ENCODE data around the gene YIPF6. TPM values are rescaled to one million over a fixed set of nuclear protein-coding genes. Genes with fewer than 3 reads are reported as not detected.
A peak's percentile ranks its signal among the peaks of the same experiment; 100 is the strongest.
"Not testable (repeated sequence)": the region's sequence is repeated elsewhere in the genome, so short reads cannot be mapped to it uniquely, and the experiment has no call there.

YIPF6 gene
- polyA plus RNA-seq, 5 donors = 33.2 to 54.5 (median 44.0) TPM

DNA sequence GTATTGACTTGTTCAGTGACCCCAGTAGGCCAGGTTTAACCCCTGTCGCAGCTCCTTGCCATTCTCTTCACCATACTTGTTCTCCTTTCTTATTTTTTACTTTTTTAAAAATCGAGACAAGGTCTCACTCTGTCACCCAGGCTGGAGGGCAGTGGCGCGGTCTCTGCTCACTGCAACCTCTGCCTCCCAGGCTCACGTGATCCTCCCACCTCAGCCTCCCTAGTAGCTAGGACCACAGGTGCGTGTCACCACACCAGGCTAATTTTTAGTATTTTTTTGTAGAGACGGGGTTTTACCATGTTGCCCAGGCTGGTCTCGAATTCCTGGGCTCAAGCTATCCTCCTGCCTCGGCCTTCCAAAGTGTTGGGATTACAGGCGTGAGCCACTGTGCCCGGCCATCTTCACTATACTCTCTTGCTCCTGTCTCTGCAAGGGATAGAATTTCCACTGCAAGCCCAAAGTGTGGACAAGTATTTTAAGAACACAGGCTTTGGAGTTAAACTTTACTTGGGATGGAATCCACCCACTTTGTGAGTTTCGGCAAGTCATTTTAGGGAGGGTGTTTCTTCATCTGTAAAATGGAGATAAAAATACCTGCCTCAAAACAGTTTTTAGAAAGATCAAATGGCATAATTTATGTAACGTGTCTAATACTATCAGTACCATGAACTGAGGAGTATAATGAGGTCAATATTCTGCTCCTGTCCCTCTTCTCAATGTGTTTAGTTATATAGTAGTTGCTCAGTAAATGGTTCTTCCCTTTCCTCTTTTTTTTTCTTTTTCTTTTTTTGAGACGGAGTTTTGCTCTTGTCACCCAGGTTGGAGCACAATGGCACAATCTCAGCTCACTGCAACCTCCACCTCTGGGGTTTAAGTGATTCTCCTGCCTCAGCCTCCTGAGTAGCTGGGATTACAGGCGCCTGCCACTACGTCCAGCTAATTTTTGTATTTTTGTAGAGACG is 973 bp downstream of the YIPF6 start:
- no peak for DNase-seq

GRCh38 chrX:68503836-68504636 is 5.2 kb downstream of the YIPF6 start:
- no peak for DNase-seq

GRCh38 chrX:68506649-68507048 is 7.8 kb downstream of the YIPF6 start:
- DNase-seq = no peak

DNA sequence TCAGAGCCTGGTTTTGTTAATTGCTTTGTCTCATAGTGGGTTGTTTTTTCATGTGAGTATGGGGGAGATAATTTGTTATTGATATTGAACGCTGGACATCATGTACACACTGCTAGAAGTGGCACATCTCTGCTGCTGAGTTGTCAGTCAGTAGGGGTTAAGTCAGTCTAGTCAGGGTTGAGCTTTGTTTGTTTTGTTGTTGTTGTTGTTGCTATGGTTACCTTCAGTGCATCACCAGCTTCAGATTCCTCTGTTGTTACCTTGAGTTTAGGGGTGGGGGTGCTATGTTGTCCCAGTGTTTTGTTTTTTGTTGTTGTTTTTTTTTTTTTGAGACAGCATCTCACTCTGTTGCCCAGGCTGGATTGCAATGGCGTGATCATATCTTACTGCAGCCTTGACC is 9.9 kb downstream of the YIPF6 start:
- no peak for DNase-seq

GRCh38 chrX:68511255-68511654 is 12.4 kb downstream of the YIPF6 start:
- no peak for DNase-seq

DNA sequence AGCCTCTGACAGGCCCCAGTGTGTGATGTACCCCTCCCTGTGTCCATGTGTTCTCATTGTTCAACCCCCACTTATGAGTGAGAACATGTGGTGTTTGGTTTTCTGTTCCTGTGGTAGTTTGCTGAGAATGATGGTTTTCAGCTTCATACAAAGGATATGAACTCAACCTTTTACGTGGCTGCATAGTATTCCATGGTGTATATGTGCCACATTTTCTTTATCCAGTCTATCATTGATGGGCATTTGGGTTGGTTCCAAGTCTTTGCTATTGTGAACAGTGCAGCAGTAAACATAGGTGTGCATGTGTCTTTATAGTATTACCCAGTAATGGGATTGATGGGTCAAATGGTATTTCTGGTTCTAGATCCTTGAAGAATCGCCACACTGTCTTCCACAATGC is 25.8 kb downstream of the YIPF6 start:
- not testable (repeated sequence) for DNase-seq

- peak in 1 of 2 donors; percentile 7 for DNase-seq
These were observed 34.1 kb downstream of the YIPF6 start for GRCh38 chrX:68532831-68533533.

DNA sequence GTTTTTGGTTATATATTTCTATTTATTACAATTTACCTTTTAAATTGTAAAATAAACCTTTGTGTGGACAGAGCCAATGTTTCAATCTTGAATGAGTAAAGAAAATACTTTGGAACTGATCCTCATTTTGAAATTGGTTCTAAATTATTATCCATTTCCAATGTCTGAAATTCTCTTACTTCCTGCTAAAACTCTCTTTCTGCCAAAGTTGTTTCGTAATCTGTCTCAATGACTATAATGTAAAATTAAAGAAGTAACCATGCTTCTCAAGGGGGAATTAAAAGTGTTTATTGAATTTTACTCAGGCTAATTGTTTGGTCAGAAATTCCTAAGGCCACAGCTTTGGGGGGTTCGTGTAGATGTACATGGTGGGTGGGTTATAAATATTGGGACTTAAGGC is 34.8 kb downstream of the YIPF6 start:
- peak; percentile 31 to 43 for DNase-seq

DNA sequence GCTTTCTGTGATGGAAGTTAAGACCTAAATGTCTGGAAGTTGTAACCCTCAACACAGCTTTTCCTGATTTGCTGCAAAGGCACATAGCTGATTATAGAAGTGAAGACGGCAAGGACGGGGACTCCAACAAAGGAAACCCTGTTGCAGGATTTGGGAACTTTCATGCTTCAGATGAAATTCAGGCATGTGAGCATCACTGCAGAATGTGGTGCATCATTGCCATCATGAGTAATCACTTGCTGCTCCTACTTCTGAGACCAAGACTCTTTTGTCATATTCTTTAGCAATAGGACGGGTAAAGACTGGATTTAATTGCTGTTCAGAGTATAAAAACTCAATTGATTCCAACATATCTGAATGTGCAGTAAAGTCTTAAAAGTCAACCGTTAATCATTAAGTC is 35.8 kb downstream of the YIPF6 start:
- DNase-seq = no peak

- no peak for DNase-seq
These were observed 37.6 kb downstream of the YIPF6 start for GRCh38 chrX:68536429-68536828.

- DNase-seq = no peak
These were observed 38.0 kb downstream of the YIPF6 start for GRCh38 chrX:68536884-68537283.

DNA sequence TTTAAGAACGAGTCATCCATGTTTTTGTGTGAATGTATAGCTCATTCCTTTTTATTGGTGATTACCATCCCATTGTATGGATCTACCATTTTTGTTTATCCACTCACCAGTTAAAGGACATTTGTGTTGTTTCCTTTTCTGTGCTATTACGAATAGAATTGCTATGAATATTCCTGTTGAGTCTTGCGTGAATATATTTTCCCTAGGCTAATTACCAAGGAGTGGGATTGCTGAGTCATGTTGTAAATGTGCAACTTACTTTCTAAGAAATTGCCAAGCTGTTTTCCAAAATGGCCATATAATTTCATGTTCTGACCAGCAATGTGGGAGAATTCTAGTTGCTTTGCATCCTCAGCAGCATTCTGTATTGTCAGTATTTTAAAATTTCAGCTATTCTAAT is 51.3 kb downstream of the YIPF6 start:
- DNase-seq = no peak

DNA sequence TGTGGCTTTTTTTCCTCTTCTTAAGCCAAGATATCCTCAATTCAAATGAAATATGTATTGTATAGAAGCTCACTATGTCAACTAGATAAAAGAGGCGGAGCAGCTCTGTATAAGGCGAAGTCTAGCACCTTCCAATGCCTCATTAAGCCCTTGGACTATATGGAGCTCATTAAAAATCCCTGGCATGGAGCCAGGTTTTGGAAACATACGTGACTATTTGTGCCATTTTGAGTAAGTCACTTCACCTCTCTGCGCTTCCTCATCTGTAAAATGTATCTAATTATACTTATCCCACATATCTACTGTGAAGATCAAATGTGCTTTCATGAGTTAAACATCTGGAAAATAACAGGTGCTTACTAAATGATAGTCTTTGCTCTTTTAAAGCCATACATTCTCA is 57.2 kb downstream of the YIPF6 start:
- no peak for DNase-seq

- not testable (repeated sequence) for DNase-seq
These were observed 58.3 kb downstream of the YIPF6 start for GRCh38 chrX:68557126-68557525.

GRCh38 chrX:68559905-68560304 is 61.1 kb downstream of the YIPF6 start:
- DNase-seq = not testable (repeated sequence)

DNA sequence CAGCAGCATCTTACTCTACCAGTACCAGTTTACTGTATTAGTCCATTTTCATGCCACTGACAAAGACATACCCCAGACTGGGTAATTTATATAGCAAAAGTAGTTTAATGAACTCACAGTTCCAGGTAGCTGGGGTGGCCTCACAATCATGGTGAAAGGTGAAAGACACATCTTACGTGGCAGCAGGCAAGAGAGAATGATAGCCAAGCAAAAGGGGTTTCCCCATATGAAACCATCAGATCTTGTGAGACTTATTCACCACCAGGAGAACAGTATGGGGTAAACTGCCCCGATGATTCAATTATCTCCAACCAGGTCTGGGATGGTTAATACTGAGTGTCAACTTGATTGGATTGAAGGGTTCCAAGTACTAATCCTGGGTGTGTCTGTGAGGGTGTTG is 69.3 kb downstream of the YIPF6 start:
- DNase-seq = no peak

DNA sequence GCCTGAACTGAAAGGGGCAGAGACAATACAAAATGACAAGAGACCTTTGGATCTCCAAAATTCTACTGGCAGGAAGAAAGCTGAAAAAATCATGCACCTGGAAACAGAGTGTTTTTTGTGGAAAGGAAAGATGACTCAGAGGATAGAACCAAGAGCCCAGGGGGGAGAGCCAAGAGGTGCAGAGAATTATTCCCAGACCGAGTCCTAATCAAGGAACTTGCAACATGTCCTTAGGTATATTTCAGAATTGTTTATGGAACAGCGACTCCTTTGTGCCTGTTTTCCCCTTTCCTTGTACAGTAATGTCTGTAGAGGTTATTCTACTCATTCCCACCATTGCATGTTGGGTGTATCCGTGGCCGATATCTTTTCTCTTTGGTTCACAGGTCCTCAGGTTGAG is 71.7 kb downstream of the YIPF6 start:
- DNase-seq = no peak

- DNase-seq = no peak
These were observed 72.4 kb downstream of the YIPF6 start for GRCh38 chrX:68571292-68571609.

DNA sequence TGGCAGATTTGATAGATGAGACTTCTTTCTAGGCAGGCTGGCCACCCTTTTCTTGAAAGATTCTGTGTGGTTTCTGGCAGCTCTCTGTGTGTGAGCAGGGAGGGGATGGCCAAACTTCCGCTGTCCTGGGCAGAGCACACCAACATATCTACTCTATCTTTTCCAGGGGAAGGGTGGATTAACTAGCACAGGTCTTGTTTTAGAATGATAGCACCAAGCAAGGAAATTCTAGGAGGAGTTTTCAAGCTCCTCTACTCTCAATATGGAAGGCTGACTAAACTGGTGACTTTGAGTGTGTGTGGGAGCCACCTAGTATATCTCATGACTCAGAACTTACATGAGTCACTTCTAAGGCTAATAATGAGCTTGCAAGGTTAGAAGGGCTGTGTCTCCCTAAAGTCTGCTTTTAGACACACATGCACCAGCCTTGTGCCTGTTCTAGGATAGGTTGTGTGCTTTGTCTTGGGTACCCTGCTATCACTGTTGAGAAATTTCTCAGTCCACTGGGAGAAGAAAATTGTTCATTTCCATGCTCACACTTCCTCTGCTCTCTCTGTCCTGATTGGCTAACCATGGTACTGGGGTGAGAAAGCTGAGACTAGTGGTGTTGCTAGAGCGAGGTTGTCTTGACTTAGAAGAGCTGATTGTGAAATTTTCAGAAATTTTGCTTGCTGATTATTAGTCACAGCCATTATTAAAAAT is 72.9 kb downstream of the YIPF6 start:
- DNase-seq = no peak

GRCh38 chrX:68574240-68574639 is 75.4 kb downstream of the YIPF6 start:
- DNase-seq = no peak

DNA sequence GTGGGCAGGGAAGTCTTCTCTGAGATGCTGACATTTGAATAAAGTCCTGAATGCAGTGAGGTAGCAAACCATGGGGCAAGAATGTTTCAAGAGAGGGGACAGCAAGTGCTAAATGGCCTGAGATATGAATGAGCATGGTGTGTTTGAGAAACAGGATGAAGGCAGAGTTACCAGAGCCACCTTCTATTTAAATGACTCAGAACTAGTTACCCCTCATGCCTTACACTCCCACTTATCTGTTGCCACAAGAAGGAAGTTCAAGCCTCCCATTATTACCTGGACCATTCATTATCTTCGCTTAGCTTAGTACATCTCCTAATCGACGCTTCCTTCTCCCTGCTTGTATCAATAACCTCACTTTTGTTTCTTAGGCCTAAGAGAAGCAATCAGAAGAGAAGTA is 81.0 kb downstream of the YIPF6 start:
- DNase-seq = no peak

GRCh38 chrX:68584221-68584620 is 85.4 kb downstream of the YIPF6 start:
- no peak for DNase-seq

Measured in right lung (tissue), 5 donors.